HCT116 (cell line): Measurements from ENCODE around the gene ACKR3. TPM values are rescaled to one million over a fixed set of nuclear protein-coding genes. Genes with fewer than 3 reads are reported as not detected.
A peak's percentile ranks its signal among the peaks of the same experiment; 100 is the strongest.

Experiments used
- ATAC-seq: fragments of 200-7000 bp; cut with Tn5 transposase; 2 replicates; pipeline ENCODE4 v1.9.1; 2020; ENCODE audit warnings: mild to moderate bottlenecking, moderate library complexity
- BruUV-seq: library from RNA; stranded (reverse); fragments of 400-500 nt; replicated peaks from 2 replicates; lab custom pipeline; 2021; lab: Mats Ljungman, UMichigan
- CTCF ChIA-PET: fragments of 300-600 bp; sonication (Branson Sonifier 250); formaldehyde crosslinking; loops from one replicate; lab custom pipeline; 2021; ENCODE audit warnings: antibody characterized with exemption; lab: Charles Lee
- POLR2A ChIA-PET: fragments of 300-600, 350-600 bp; sonication (Branson Sonifier 250); formaldehyde crosslinking; loops from one replicate; lab custom pipeline; 2021; ENCODE audit warnings: antibody characterized with exemption; lab: Charles Lee
- RAD21 ChIA-PET, 2 experiments: fragments of 300-600 bp; sonication (Branson Sonifier 250); formaldehyde crosslinking; loops; one replicate each; lab custom pipeline; 2023; ENCODE audit warnings: low total read pairs in 2 of 2; ENCODE audit not compliant: uncharacterized antibody in 2 of 2, unreplicated experiment in 2 of 2, low non-redundant PET in 1 of 2; lab: Charles Lee
- DNase-seq: peaks from one replicate; pipeline ENCODE4 v3.0.0-alpha.2; 2010; ENCODE audit warnings: low read depth, low spot score
- H2AFZ ChIP-seq: fragments of 200-600 bp; shearing (Covaris generic), sonication (generic); 2 replicates; pipeline ENCODE4 v1.6.1; 2017; ENCODE audit warnings: low read depth, mixed run types, mixed read lengths, antibody characterized with exemption, low read length; ENCODE audit not compliant: poor library complexity, severe bottlenecking
- H3K27ac ChIP-seq: 2 replicates; pipeline ENCODE4 v1.5.1; 2012; ENCODE audit warnings: low read depth, low read length
- H3K27me3 ChIP-seq: fragments of 200-600 bp; sonication (generic); 2 replicates; pipeline ENCODE4 v1.6.1; 2016; ENCODE audit warnings: mixed run types, low read length, mixed read lengths; ENCODE audit not compliant: insufficient read depth
- H3K36me3 ChIP-seq, 2 experiments: fragments of 200-500 bp in 1 of 2; fragments of 200-600 bp in 1 of 2; sonication (Bioruptor generic) in 1 of 2; sonication (generic) in 1 of 2; 2 replicates each; pipeline versions ENCODE4 v1.5.1 to v1.6.1; 2014 to 2016; ENCODE audit warnings: low read length in 2 of 2, inconsistent platforms in 1 of 2, mixed read lengths in 1 of 2, mixed run types in 1 of 2; ENCODE audit not compliant: insufficient read depth in 2 of 2, control insufficient read depth in 1 of 2
- H3K4me1 ChIP-seq, 2 experiments: fragments of 200-600 bp in 1 of 2; sonication (generic) in 1 of 2; 2 replicates each; pipeline versions ENCODE4 v1.5.1 to v1.6.1; 2012 to 2017; ENCODE audit warnings: low read length in 2 of 2, inconsistent platforms in 1 of 2, mild to moderate bottlenecking in 1 of 2, mixed read lengths in 1 of 2, mixed run types in 1 of 2, moderate library complexity in 1 of 2; ENCODE audit not compliant: insufficient read depth in 2 of 2, control insufficient read depth in 1 of 2
- H3K4me2 ChIP-seq: fragments of 200-600 bp; sonication (generic); 2 replicates; pipeline ENCODE4 v1.6.1; 2017; ENCODE audit warnings: mixed run types, low read length, mixed read lengths
- H3K4me3 ChIP-seq, 2 experiments: fragments of 200-600 bp in 1 of 2; sonication (generic) in 1 of 2; replicated peaks in 1 of 2; 2 replicates each; pipeline ENCODE4 v1.5.1; 2011 to 2016; ENCODE audit warnings: low read length in 2 of 2, control low read depth in 1 of 2, low read depth in 1 of 2, mild to moderate bottlenecking in 1 of 2, mixed read lengths in 1 of 2, mixed run types in 1 of 2
- H3K79me2 ChIP-seq: fragments of 200-600 bp; sonication (generic); 2 replicates; pipeline ENCODE4 v1.6.1; 2017; ENCODE audit warnings: mild to moderate bottlenecking, mixed run types, low read length, moderate library complexity, mixed read lengths; ENCODE audit not compliant: insufficient read depth
- H3K9ac ChIP-seq: fragments of 200-600 bp; sonication (generic); 2 replicates; pipeline ENCODE4 v1.6.1; 2016; ENCODE audit warnings: low read length, mixed read lengths
- H3K9me2 ChIP-seq: fragments of 200-600 bp; sonication (generic), shearing (Covaris generic); 2 replicates; pipeline ENCODE4 v1.6.1; 2017; ENCODE audit warnings: mixed run types, mild to moderate bottlenecking, moderate library complexity; ENCODE audit not compliant: insufficient read depth
- H3K9me3 ChIP-seq, 2 experiments: fragments of 200-500 bp in 1 of 2; fragments of 200-600 bp in 1 of 2; sonication (Bioruptor generic) in 1 of 2; sonication (generic) in 1 of 2; 2 replicates each; pipeline ENCODE4 v1.6.1; 2014 to 2017; ENCODE audit warnings: low read length in 2 of 2, mixed read lengths in 2 of 2, inconsistent platforms in 1 of 2, low read depth in 1 of 2, mild to moderate bottlenecking in 1 of 2, mixed run types in 1 of 2, moderate library complexity in 1 of 2; ENCODE audit not compliant: control insufficient read depth in 1 of 2, insufficient read depth in 1 of 2
- H4K20me1 ChIP-seq: fragments of 200-600 bp; sonication (generic), shearing (Covaris generic); 2 replicates; pipeline ENCODE4 v1.6.1; 2017; ENCODE audit warnings: mixed run types, mild to moderate bottlenecking, moderate library complexity; ENCODE audit not compliant: insufficient read depth
- CTCF ChIP-seq, 3 experiments: fragments of 200-600 bp in 1 of 3; sonication (generic) in 1 of 3; IDR thresholded peaks in 2 of 3; conservative IDR thresholded peaks in 1 of 3; 2 replicates each; pipeline ENCODE4 v1.5.1; 2012 to 2017; ENCODE audit warnings: low read depth in 2 of 3, low read length in 2 of 3, antibody characterized with exemption in 1 of 3, borderline replicate concordance in 1 of 3, control low read depth in 1 of 3, mild to moderate bottlenecking in 1 of 3, mixed read lengths in 1 of 3, mixed run types in 1 of 3, moderate library complexity in 1 of 3; ENCODE audit not compliant: insufficient read depth in 1 of 3
- ZBTB33 ChIP-seq: IDR thresholded peaks from 2 replicates; pipeline ENCODE4 v1.6.1; 2011; ENCODE audit warnings: mild to moderate bottlenecking, low read length, moderate library complexity; ENCODE audit not compliant: insufficient replicate concordance; ENCODE audit errors: extremely low read depth
- intact Hi-C: fragments of 100-400 bp; cut with micrococcal nuclease; formaldehyde crosslinking; loops from 2 replicates; pipeline ENCODE4 v1.10.0; 2022
- total RNA-seq: library from RNA; stranded (reverse); gene quantifications from one replicate; pipeline ENCODE4 v1.2.1, GENCODE V29; 2021; ENCODE audit not compliant: unreplicated experiment

Gene ACKR3
- total RNA-seq, 1 experiment from 2014 or later = 0.20 TPM

- intact Hi-C loops = no loop called here
- TF ChIP-seq ZBTB33 = no peak
- TF ChIP-seq CTCF (IDR thresholded peaks at IDR 0.05 in 2 of 3, conservative IDR thresholded peaks at IDR 0.05 in 1 of 3; ENCODE audit: borderline replicate concordance in 1 of 3, insufficient read depth in 1 of 3, low read depth in 2 of 3, low read length in 2 of 3) = peak in 2 of 3 experiments; percentile 9 to 40; a peak in 2 of 6 replicates
- Histone ChIP-seq H2AFZ (no peak overlapping the region), H3K9me3 (no peaks in the 10 kb centered on the region), H3K27me3 (peaks cover 28% of the 10 kb centered on the region), H3K27ac (no peak overlapping the region), H3K4me1 (no peaks in the 10 kb centered on the region), H3K9ac (no peak overlapping the region), H3K4me3 (no peak overlapping the region), H3K79me2 (no peaks in the 10 kb centered on the region), H4K20me1 (no peaks in the 10 kb centered on the region), H3K36me3 (no peaks in the 10 kb centered on the region), H3K9me2 (no peaks in the 10 kb centered on the region), H3K4me2 (no peak overlapping the region)
- RAD21 ChIA-PET = no interaction called here
- no TSS peak for BruUV-seq
- DNase-seq (no peak), ATAC-seq (peak; percentile 69)
- POLR2A ChIA-PET = no interaction called here
- CTCF ChIA-PET = interaction anchor here (1.2 kb wide), 1 partner anchor 45 kb away, joined by 4 read pairs; no protein-coding TSS in a partner anchor
These were observed 38.0 kb downstream of the ACKR3 start for GRCh38 chr2:236607471-236608187.
